Ovary (tissue), 3 donors: ENCODE measurements around the gene SNX27.

Experiments
- CTCF ChIP-seq, 3 donors: fragments of 450-650 bp in 2 of 3; fragments of 200-600 bp in 1 of 3; IDR thresholded peaks; one replicate each; pipeline versions ENCODE4 v1.5.1 to v1.8.0; 2016 to 2022; ENCODE audit warnings: antibody characterized with exemption in 3 of 3, mild to moderate bottlenecking in 1 of 3
- POLR2A ChIP-seq: fragments of 450-650 bp; IDR thresholded peaks from one replicate; pipeline ENCODE4 v1.6.1; 2017; ENCODE audit warnings: antibody characterized with exemption, mild to moderate bottlenecking, moderate library complexity
- donor health status: DM: no; HTN: no; CAD: no.

GRCh38 chr1:151606857-151607256 is 5.0 kb upstream of the SNX27 start:
- no peak for TF ChIP-seq CTCF (IDR thresholded peaks at IDR 0.05)
- no peak for TF ChIP-seq POLR2A
